H1 (cell line): Measurements from ENCODE around the gene RPL3. TPM values are rescaled to one million over a fixed set of nuclear protein-coding genes. Genes with fewer than 3 reads are reported as not detected.

Experiments
- CTCF ChIA-PET: fragments of 300-600 bp; sonication (Branson Sonifier 250); formaldehyde crosslinking; loops from one replicate; lab custom pipeline; 2021; ENCODE audit not compliant: partially characterized antibody; lab: Charles Lee
- POLR2A ChIA-PET: fragments of 300-600 bp; sonication (Branson Sonifier 250); formaldehyde crosslinking; loops from one replicate; lab custom pipeline; 2021; ENCODE audit warnings: inconsistent platforms; ENCODE audit not compliant: partially characterized antibody; lab: Charles Lee
- DNase-seq, 2 experiments: peaks; one replicate each; pipeline versions ENCODE4 v3.0.0 to v3.0.0-alpha.2; 2010 to 2022; ENCODE audit warnings: low spot score in 2 of 2, low read depth in 1 of 2, mixed read lengths in 1 of 2
- FAIRE-seq: peaks from 2 replicates; lab custom pipeline; 2011; peaks lifted over from hg19 to GRCh38; lab: Jason Lieb, UNC
- H2AFZ ChIP-seq: 2 replicates; pipeline ENCODE4 v1.8.1; 2012; ENCODE audit warnings: low read length, inconsistent platforms
- H2AK5ac ChIP-seq: 2 replicates; pipeline ENCODE4 v1.6.1; 2013; ENCODE audit warnings: low read depth, low read length
- H2BK120ac ChIP-seq: replicated peaks from 2 replicates; pipeline ENCODE3; 2013; ENCODE audit warnings: low read depth, low read length, inconsistent platforms
- H2BK12ac ChIP-seq: 2 replicates; pipeline ENCODE4 v1.6.1; 2013; ENCODE audit warnings: low read depth, low read length
- H2BK15ac ChIP-seq: 2 replicates; pipeline ENCODE4 v1.6.1; 2013; ENCODE audit warnings: low read length
- H2BK20ac ChIP-seq: 2 replicates; pipeline ENCODE4 v1.6.1; 2013; ENCODE audit warnings: low read length
- H2BK5ac ChIP-seq: 2 replicates; pipeline ENCODE4 v1.6.1; 2013; ENCODE audit warnings: low read depth, low read length
- H3K14ac ChIP-seq: 2 replicates; pipeline ENCODE4 v1.6.1; 2013; ENCODE audit warnings: inconsistent platforms; ENCODE audit not compliant: insufficient read length
- H3K18ac ChIP-seq: 2 replicates; pipeline ENCODE4 v1.6.1; 2013; ENCODE audit warnings: low read length; ENCODE audit errors: extremely low read depth
- H3K23ac ChIP-seq: 2 replicates; pipeline ENCODE4 v1.6.1; 2013; ENCODE audit warnings: inconsistent platforms; ENCODE audit not compliant: insufficient read length
- H3K23me2 ChIP-seq: 2 replicates; pipeline ENCODE4 v1.6.1; 2013; ENCODE audit warnings: low read depth, low read length
- H3K27ac ChIP-seq: 2 replicates; pipeline ENCODE4 v1.6.1; 2011; ENCODE audit warnings: low read depth, low read length, inconsistent platforms
- H3K27me3 ChIP-seq, 4 experiments: replicated peaks in 1 of 4; 1 replicate in 1 of 4; 2 replicates in 3 of 4; pipeline versions ENCODE4 v1.6.1 to v1.8.1; 2011 to 2013; ENCODE audit warnings: low read length in 3 of 4, mild to moderate bottlenecking in 3 of 4, inconsistent platforms in 2 of 4, mixed read lengths in 2 of 4, moderate library complexity in 1 of 4; ENCODE audit not compliant: control insufficient read depth in 3 of 4, insufficient read depth in 3 of 4; ENCODE audit errors: extremely low read depth in 1 of 4
- H3K36me3 ChIP-seq, 4 experiments: 2 replicates each; pipeline versions ENCODE4 v1.6.1 to v1.8.1; 2011 to 2013; ENCODE audit warnings: mild to moderate bottlenecking in 4 of 4, low read length in 3 of 4, moderate library complexity in 2 of 4, control low read depth in 1 of 4, inconsistent platforms in 1 of 4; ENCODE audit not compliant: insufficient read depth in 4 of 4, control insufficient read depth in 2 of 4
- H3K4ac ChIP-seq: replicated peaks from 2 replicates; pipeline ENCODE3; 2013; ENCODE audit warnings: low read length, low read depth, mixed read lengths, inconsistent platforms; ENCODE audit not compliant: insufficient read length
- H3K4me1 ChIP-seq, 4 experiments: replicated peaks in 1 of 4; 1 replicate in 1 of 4; 2 replicates in 3 of 4; pipeline versions ENCODE4 v1.6.1 to v1.8.1; 2011 to 2013; ENCODE audit warnings: low read length in 3 of 4, inconsistent platforms in 2 of 4, mixed read lengths in 1 of 4; ENCODE audit not compliant: insufficient read depth in 4 of 4, control insufficient read depth in 3 of 4
- H3K4me2 ChIP-seq, 2 experiments: 2 replicates each; pipeline versions ENCODE4 v1.6.1 to v1.8.1; 2011 to 2013; ENCODE audit warnings: low read depth in 2 of 2, low read length in 2 of 2, control low read depth in 1 of 2, inconsistent platforms in 1 of 2, mild to moderate bottlenecking in 1 of 2; ENCODE audit not compliant: insufficient read depth in 1 of 2
- H3K4me3 ChIP-seq, 4 experiments: fragments of 200-600, 300-600 bp in 1 of 4; sonication (generic), shearing (Covaris generic), sonication (Bioruptor Twin) in 1 of 4; 2 replicates each; pipeline versions ENCODE4 v1.5.1 to v1.8.1; 2011 to 2016; ENCODE audit warnings: low read length in 4 of 4, low read depth in 3 of 4, control low read depth in 2 of 4, inconsistent platforms in 2 of 4, mild to moderate bottlenecking in 2 of 4, mixed read lengths in 1 of 4, moderate library complexity in 1 of 4; ENCODE audit not compliant: insufficient read depth in 2 of 4; ENCODE audit errors: extremely low read depth in 1 of 4
- H3K56ac ChIP-seq: replicated peaks from 2 replicates; pipeline ENCODE3; 2013; ENCODE audit warnings: low read depth, mild to moderate bottlenecking, mixed read lengths, low read length, inconsistent platforms; ENCODE audit not compliant: insufficient read length
- H3K79me1 ChIP-seq: 2 replicates; pipeline ENCODE4 v1.6.1; 2013; ENCODE audit warnings: low read depth, low read length, control low read depth
- H3K79me2 ChIP-seq, 2 experiments: 2 replicates each; pipeline versions ENCODE4 v1.6.1 to v1.8.1; 2012 to 2013; ENCODE audit warnings: low read length in 2 of 2, mild to moderate bottlenecking in 2 of 2, inconsistent platforms in 1 of 2; ENCODE audit not compliant: insufficient read depth in 2 of 2, control insufficient read depth in 1 of 2
- H3K9ac ChIP-seq, 4 experiments: replicated peaks in 1 of 4; 1 replicate in 1 of 4; 2 replicates in 3 of 4; pipeline versions ENCODE4 v1.6.1 to v1.8.1; 2011 to 2013; ENCODE audit warnings: low read depth in 3 of 4, low read length in 3 of 4, control low read depth in 2 of 4, mild to moderate bottlenecking in 2 of 4, moderate library complexity in 2 of 4, inconsistent platforms in 1 of 4; ENCODE audit errors: extremely low read depth in 1 of 4
- H3K9me3 ChIP-seq, 2 experiments: 2 replicates each; pipeline versions ENCODE4 v1.6.1 to v1.8.1; 2012 to 2013; ENCODE audit warnings: mild to moderate bottlenecking in 2 of 2, moderate library complexity in 2 of 2, control low read depth in 1 of 2, inconsistent platforms in 1 of 2, low read depth in 1 of 2, low read length in 1 of 2, mixed read lengths in 1 of 2; ENCODE audit not compliant: insufficient read depth in 2 of 2
- H4K20me1 ChIP-seq, 2 experiments: replicated peaks in 1 of 2; 2 replicates each; pipeline versions ENCODE3 to v1.8.1; 2011 to 2013; ENCODE audit warnings: inconsistent platforms in 2 of 2, low read length in 2 of 2, mild to moderate bottlenecking in 1 of 2; ENCODE audit not compliant: insufficient read depth in 2 of 2, control insufficient read depth in 1 of 2
- H4K5ac ChIP-seq: 2 replicates; pipeline ENCODE4 v1.6.1; 2013; ENCODE audit warnings: low read length, low read depth, mixed read lengths, inconsistent platforms; ENCODE audit not compliant: insufficient read length
- H4K8ac ChIP-seq: 2 replicates; pipeline ENCODE4 v1.8.0; 2013; ENCODE audit warnings: mild to moderate bottlenecking, moderate library complexity, low read length, inconsistent platforms; ENCODE audit not compliant: insufficient read depth; ENCODE audit errors: extremely low read depth
- H4K91ac ChIP-seq: replicated peaks from 2 replicates; pipeline ENCODE3; 2013; ENCODE audit warnings: low read length, mixed read lengths, inconsistent platforms; ENCODE audit not compliant: insufficient read length
- BACH1 ChIP-seq: IDR thresholded peaks from 2 replicates; pipeline ENCODE4 v1.6.1; 2012; ENCODE audit warnings: low read length, improper control_type of control experiment
- BCL11A ChIP-seq, 2 experiments: IDR thresholded peaks; one replicate each; pipeline ENCODE4 v1.6.1; 2011; ENCODE audit warnings: low read depth in 2 of 2, low read length in 2 of 2, mild to moderate bottlenecking in 2 of 2
- CBX8 ChIP-seq: fragments of 300-800, 300-1000 bp; sonication (generic); IDR thresholded peaks from 2 replicates; pipeline ENCODE4 v1.7.1; 2016; ENCODE audit warnings: low read depth, low read length, borderline replicate concordance
- GTF2F1 ChIP-seq: IDR thresholded peaks from 2 replicates; pipeline ENCODE4 v1.6.1; 2012; ENCODE audit warnings: low read depth, low read length, improper control_type of control experiment, borderline replicate concordance
- HDAC6 ChIP-seq: IDR thresholded peaks from one replicate; pipeline ENCODE4 v1.7.1; 2012; ENCODE audit warnings: low read depth, mild to moderate bottlenecking, inconsistent platforms, low read length, moderate library complexity
- KDM1A ChIP-seq: fragments of 200-600, 300-600 bp; sonication (generic); IDR thresholded peaks from 2 replicates; pipeline ENCODE4 v1.7.1; 2016; ENCODE audit warnings: mild to moderate bottlenecking, low read length, borderline replicate concordance
- POLR2AphosphoS5 ChIP-seq: IDR thresholded peaks from 2 replicates; pipeline ENCODE4 v1.6.1; 2011; ENCODE audit warnings: low read depth, low read length
- POU5F1 ChIP-seq: IDR thresholded peaks from 2 replicates; pipeline ENCODE4 v1.6.1; 2011; ENCODE audit warnings: low read depth, mild to moderate bottlenecking, low read length, moderate library complexity
- RAD21 ChIP-seq, 2 experiments: IDR thresholded peaks in 1 of 2; conservative IDR thresholded peaks in 1 of 2; 2 replicates each; pipeline ENCODE4 v1.6.1; 2011; ENCODE audit warnings: low read depth in 2 of 2, low read length in 2 of 2, improper control_type of control experiment in 1 of 2, inconsistent platforms in 1 of 2, mild to moderate bottlenecking in 1 of 2, moderate library complexity in 1 of 2
- TEAD4 ChIP-seq: IDR thresholded peaks from 2 replicates; pipeline ENCODE4 v1.6.1; 2012; ENCODE audit warnings: low read depth, low read length, inconsistent platforms, mixed read lengths
- WGBS, 2 experiments: shearing (Covaris generic) in 1 of 2; methylation state at CpG; one replicate each; pipeline versions ENCODE4 v1.1.6 to v1.1.7; 2013 to 2015; ENCODE audit warnings: low lambda C conversion rate in 2 of 2, mixed read lengths in 2 of 2, inconsistent platforms in 1 of 2, low coverage in 1 of 2, missing lambda C conversion rate in 1 of 2; ENCODE audit not compliant: insufficient replicate concordance in 2 of 2, insufficient coverage in 1 of 2, insufficient read length in 1 of 2; ENCODE audit errors: extremely low coverage in 1 of 2, missing lambda C conversion rate in 1 of 2; 5-methylcytosine and 5-hydroxymethylcytosine counted together
- polyA plus RNA-seq, 7 experiments: library from polyadenylated mRNA; depleted of rRNA in 3 of 7; stranded (reverse) in 5 of 7; unstranded in 2 of 7; fragments of >200 nt in 5 of 7; fragments of 200-250 nt in 2 of 7; gene quantifications; 1 replicate in 5 of 7; 2 replicates in 1 of 7; 4 replicates in 1 of 7; pipeline versions ENCODE4 v1.2.1 to v1.2.3, GENCODE V29; 2011 to 2013; ENCODE audit warnings: missing spikeins in 2 of 7, mixed read lengths in 2 of 7
- total RNA-seq: library from RNA; stranded (reverse); fragmentation: NEBNext Ultra II Directional; extraction: Animal tissue kit (Norgen Biotek cat#: 25700); gene quantifications from 2 replicates; pipeline ENCODE4 v1.2.1, GENCODE V29; 2021
- TF ChIP-seq, protein P1 (sequence below): IDR thresholded peaks from 2 replicates; pipeline ENCODE4 v1.6.1; 2012; ENCODE audit warnings: low read length, inconsistent platforms
- TF ChIP-seq, protein P2 (sequence below): IDR thresholded peaks from 2 replicates; pipeline ENCODE4 v1.6.1; 2012; ENCODE audit warnings: inconsistent platforms

RPL3 gene
- total and polyA plus RNA-seq, 2 of the 8 experiments (the other 6 are each of a cell fraction or from before 2014, with no cell fraction given), result 2,865 to 5,466 TPM

DNA sequence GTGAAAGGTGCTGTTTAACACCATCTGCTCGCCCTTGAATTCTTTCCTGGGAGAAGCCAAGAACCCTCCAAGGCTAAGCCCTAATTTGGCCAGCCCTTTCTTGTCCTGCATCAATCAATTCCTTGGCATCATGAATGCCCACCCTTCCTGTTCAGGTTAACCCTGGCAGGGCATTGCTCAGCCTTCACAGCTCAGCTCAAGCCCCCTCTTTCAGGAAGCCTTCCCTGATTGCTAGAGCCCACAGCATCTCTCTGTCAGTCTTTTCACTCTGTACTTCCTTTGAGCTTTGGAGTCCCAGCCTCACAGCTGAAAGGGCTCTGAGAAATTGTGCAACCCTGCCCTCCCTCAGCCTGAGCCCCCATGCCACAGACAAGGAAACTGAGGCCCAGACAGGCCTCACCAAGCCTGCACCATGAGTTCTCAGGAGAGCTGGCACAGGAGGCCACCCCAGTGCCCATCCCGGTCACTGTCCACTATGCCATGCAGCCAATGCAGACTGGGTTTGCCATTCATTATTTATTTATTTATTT lies 16.9 kb downstream of the RPL3 start:
- Histone ChIP-seq H3K27ac (no peak overlapping the region), H3K14ac (no peak overlapping the region), H4K91ac (no peak overlapping the region), H4K5ac (no peak overlapping the region), H3K23me2 (no peaks in the 10 kb centered on the region), H3K4ac (no peak overlapping the region), H4K8ac (no peak overlapping the region), H3K4me1 (peaks cover 2 to 16% (median 7%) of the 10 kb centered on the region in 4 experiments), H3K79me2 (no peaks in the 10 kb centered on the region), H3K18ac (no peak overlapping the region), H4K20me1 (no peaks in the 10 kb centered on the region), H2BK20ac (no peak overlapping the region), H2BK15ac (no peak overlapping the region), H2BK5ac (no peak overlapping the region), H3K36me3 (no peaks in the 10 kb centered on the region), H3K4me3 (no peak overlapping the region), H2BK120ac (no peak overlapping the region), H3K23ac (no peak overlapping the region), H2AFZ (no peak overlapping the region), H3K4me2 (no peak overlapping the region), H3K56ac (no peak overlapping the region), H3K9ac (no peak overlapping the region), H3K9me3 (peaks cover 0 to 3% of the 10 kb centered on the region in 2 experiments; a peak in 1 of 4 replicates), H3K79me1 (no peaks in the 10 kb centered on the region), H3K27me3 (no peaks in the 10 kb centered on the region), H2AK5ac (no peak overlapping the region), H2BK12ac (no peak overlapping the region)
- CTCF ChIA-PET, result interaction anchor here (0.8 to 6.1 kb wide), 9 partner anchors 8 to 168 kb away, joined by 3 to 80 read pairs (median 3); partner anchors contain the start of gene PDGFB
- WGBS, 2 experiments, result 90% methylated on average over 2 of the region's 2 CpGs; no CpG with 5 or more reads in 1 of the 2 experiments
- POLR2A ChIA-PET, result interaction anchor here (1.1 to 37.3 kb wide), 3 partner anchors 10 to 147 kb away, joined by 3 to 692 read pairs (median 5); partner anchors contain the start of gene RPL3
- DNase-seq, result no peak
- FAIRE-seq, result no peak
- TF ChIP-seq KDM1A (no peak), CBX8 (no peak), RAD21 (IDR thresholded peaks at IDR 0.05 in 1 of 2, conservative IDR thresholded peaks at IDR 0.05 in 1 of 2; ENCODE audit: low read depth in 2 of 2, low read length in 2 of 2) (no peak), TEAD4 (no peak), GTF2F1 (no peak), BACH1 (no peak), POU5F1 (no peak), POLR2AphosphoS5 (no peak), HDAC6 (no peak), BCL11A (IDR thresholded peaks at IDR 0.05; ENCODE audit: low read depth in 2 of 2, low read length in 2 of 2) (no peak)
- TF ChIP-seq, protein P1, sequence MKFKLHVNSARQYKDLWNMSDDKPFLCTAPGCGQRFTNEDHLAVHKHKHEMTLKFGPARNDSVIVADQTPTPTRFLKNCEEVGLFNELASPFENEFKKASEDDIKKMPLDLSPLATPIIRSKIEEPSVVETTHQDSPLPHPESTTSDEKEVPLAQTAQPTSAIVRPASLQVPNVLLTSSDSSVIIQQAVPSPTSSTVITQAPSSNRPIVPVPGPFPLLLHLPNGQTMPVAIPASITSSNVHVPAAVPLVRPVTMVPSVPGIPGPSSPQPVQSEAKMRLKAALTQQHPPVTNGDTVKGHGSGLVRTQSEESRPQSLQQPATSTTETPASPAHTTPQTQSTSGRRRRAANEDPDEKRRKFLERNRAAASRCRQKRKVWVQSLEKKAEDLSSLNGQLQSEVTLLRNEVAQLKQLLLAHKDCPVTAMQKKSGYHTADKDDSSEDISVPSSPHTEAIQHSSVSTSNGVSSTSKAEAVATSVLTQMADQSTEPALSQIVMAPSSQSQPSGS, result no peak
- TF ChIP-seq, protein P2, sequence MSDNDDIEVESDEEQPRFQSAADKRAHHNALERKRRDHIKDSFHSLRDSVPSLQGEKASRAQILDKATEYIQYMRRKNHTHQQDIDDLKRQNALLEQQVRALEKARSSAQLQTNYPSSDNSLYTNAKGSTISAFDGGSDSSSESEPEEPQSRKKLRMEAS, result no peak
